ENCODE measurements around the gene NPY.
A peak's percentile ranks its signal among the peaks of the same experiment; 100 is the strongest.
"Not testable (repeated sequence)": the region's sequence is repeated elsewhere in the genome, so short reads cannot be mapped to it uniquely, and the experiment has no call there.

The NPY gene

GRCh38 chr7:24283897-24284698 is at the start of gene NPY:
Gene NPY (plus strand): TSS chr7:24284190. CDS start chr7:24285241, 1,051 bp downstream.
- DNase-seq: no peak

GRCh38 chr7:24239260-24239659 is 44.7 kb upstream of the NPY start:
- no peak for DNase-seq

GRCh38 chr7:24241206-24241605 is 42.8 kb upstream of the NPY start:
- no peak for DNase-seq

GRCh38 chr7:24244554-24244953 is 39.4 kb upstream of the NPY start:
- no peak for DNase-seq

GRCh38 chr7:24245362-24245761 is 38.6 kb upstream of the NPY start:
- DNase-seq: no peak

GRCh38 chr7:24249266-24249665 is 34.7 kb upstream of the NPY start:
- no peak for DNase-seq

GRCh38 chr7:24251568-24251967 is 32.4 kb upstream of the NPY start:
- no peak for DNase-seq

- no peak for DNase-seq
Observed at GRCh38 chr7:24255139-24255538, 28.9 kb upstream of the NPY start.

GRCh38 chr7:24258324-24258723 is 25.7 kb upstream of the NPY start:
- not testable (repeated sequence) for DNase-seq

- no peak for DNase-seq
Observed at GRCh38 chr7:24271938-24272337, 12.1 kb upstream of the NPY start.

- no peak for DNase-seq
Observed at GRCh38 chr7:24279512-24279911, 4.5 kb upstream of the NPY start.

GRCh38 chr7:24283554-24283896 is 465 bp upstream of the NPY start:
- DNase-seq: no peak

- no peak for DNase-seq
Observed at GRCh38 chr7:24284699-24285506, 913 bp downstream of the NPY start.

- peak; percentile 28 for DNase-seq
Observed at GRCh38 chr7:24290004-24290641, 6.1 kb downstream of the NPY start.

GRCh38 chr7:24291271-24291670 is 7.3 kb downstream of the NPY start:
- DNase-seq: no peak

GRCh38 chr7:24297362-24297761 is 13.4 kb downstream of the NPY start:
- no peak for DNase-seq

GRCh38 chr7:24298696-24299095 is 14.7 kb downstream of the NPY start:
- DNase-seq: no peak

GRCh38 chr7:24299192-24299591 is 15.2 kb downstream of the NPY start:
- no peak for DNase-seq

GRCh38 chr7:24301703-24302102 is 17.7 kb downstream of the NPY start:
- no peak for DNase-seq

GRCh38 chr7:24304494-24305095 is 20.6 kb downstream of the NPY start:
- DNase-seq: no peak

GRCh38 chr7:24307326-24307725 is 23.3 kb downstream of the NPY start:
- no peak for DNase-seq

- DNase-seq: no peak
Observed at GRCh38 chr7:24312588-24312987, 28.6 kb downstream of the NPY start.

GRCh38 chr7:24313777-24314176 is 29.8 kb downstream of the NPY start:
- DNase-seq: no peak

Data from NK-92 treated with Interleukin-12 subunit alpha and Interleukin-12 subunit beta, amount 100 ng/mL, for 24 hours (cell line).